ENCODE results near the gene HDAC7. TPM values are rescaled to one million over a fixed set of nuclear protein-coding genes. Genes with fewer than 3 reads are reported as not detected.

The HDAC7 gene
- total and polyA plus RNA-seq, 2 donors (not counting 1 experiment from before 2014, with no cell fraction given): 28.1 to 31.6 TPM

DNA sequence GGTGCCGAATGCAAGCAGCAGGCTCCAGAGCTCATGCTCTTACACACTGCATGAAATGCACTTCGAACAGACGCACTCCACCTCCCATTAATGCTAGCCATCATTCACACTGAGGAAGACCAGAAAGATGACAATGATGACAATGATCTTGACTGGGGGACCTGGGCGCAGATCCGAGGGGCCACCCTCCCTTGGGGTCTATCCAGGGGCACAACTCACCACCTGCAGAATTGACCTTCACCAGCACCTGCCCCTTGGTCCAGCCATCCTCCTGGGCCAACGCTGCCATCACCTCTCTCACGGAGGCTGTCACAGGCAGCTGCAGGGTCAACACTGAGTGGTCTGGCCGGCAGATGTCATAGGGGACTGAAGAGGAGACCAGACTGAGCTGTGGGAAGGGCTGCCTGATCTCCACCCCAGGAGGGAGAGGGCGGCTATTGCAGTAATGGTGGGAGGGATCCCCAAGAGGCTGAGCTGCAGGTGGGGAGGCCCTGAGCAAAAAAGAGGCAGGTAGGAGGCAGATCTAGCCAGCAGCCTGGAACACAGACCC is 76.3 kb downstream of the HDAC7 start:
- no peak for DNase-seq (ENCODE audit: low read depth in 2 of 2)
- no peak overlapping the region for H3K4me3 ChIP-seq (replicated peaks in 1 of 4; ENCODE audit: control extremely low read depth in 1 of 4, insufficient read depth in 1 of 4, low read depth in 3 of 4, low read length in 4 of 4)
- no peaks in the 10 kb centered on the region for H3K4me1 ChIP-seq (ENCODE audit: control insufficient read depth, extremely low read depth, insufficient read depth, low read length)
- TF ChIP-seq EZH2 (IDR thresholded peaks at IDR 0.05; ENCODE audit: low read length, missing control alignments): no peak
- TF ChIP-seq, protein P1, sequence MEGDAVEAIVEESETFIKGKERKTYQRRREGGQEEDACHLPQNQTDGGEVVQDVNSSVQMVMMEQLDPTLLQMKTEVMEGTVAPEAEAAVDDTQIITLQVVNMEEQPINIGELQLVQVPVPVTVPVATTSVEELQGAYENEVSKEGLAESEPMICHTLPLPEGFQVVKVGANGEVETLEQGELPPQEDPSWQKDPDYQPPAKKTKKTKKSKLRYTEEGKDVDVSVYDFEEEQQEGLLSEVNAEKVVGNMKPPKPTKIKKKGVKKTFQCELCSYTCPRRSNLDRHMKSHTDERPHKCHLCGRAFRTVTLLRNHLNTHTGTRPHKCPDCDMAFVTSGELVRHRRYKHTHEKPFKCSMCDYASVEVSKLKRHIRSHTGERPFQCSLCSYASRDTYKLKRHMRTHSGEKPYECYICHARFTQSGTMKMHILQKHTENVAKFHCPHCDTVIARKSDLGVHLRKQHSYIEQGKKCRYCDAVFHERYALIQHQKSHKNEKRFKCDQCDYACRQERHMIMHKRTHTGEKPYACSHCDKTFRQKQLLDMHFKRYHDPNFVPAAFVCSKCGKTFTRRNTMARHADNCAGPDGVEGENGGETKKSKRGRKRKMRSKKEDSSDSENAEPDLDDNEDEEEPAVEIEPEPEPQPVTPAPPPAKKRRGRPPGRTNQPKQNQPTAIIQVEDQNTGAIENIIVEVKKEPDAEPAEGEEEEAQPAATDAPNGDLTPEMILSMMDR (conservative IDR thresholded peaks at IDR 0.05 in 1 of 2, IDR thresholded peaks at IDR 0.05 in 1 of 2; ENCODE audit: low read depth in 1 of 2, low read length in 2 of 2): no peak
- no peak overlapping the region for H3K9ac ChIP-seq (ENCODE audit: insufficient read depth, low read length)
- H4K20me1 ChIP-seq (ENCODE audit: control insufficient read depth, extremely low read depth, insufficient read depth, low read length): no peaks in the 10 kb centered on the region
- H3K9me3 ChIP-seq (ENCODE audit: control insufficient read depth, insufficient read depth, low read depth, low read length): no peaks in the 10 kb centered on the region
- H3K4me2 ChIP-seq (ENCODE audit: extremely low read depth, insufficient read depth, low read length): no peak overlapping the region
- H3K36me3 ChIP-seq (ENCODE audit: control insufficient read depth, insufficient read depth, low read length): no peaks in the 10 kb centered on the region
- H3K27me3 ChIP-seq (ENCODE audit: control insufficient read depth, insufficient read depth, low read length): peaks cover 5% of the 10 kb centered on the region
- no peak overlapping the region for H3K27ac ChIP-seq (ENCODE audit: insufficient read depth, low read length)
- H2AFZ ChIP-seq (ENCODE audit: low read length): no peak overlapping the region
- no peaks in the 10 kb centered on the region for H3K79me2 ChIP-seq (ENCODE audit: control insufficient read depth, insufficient read depth, low read length)

DNA sequence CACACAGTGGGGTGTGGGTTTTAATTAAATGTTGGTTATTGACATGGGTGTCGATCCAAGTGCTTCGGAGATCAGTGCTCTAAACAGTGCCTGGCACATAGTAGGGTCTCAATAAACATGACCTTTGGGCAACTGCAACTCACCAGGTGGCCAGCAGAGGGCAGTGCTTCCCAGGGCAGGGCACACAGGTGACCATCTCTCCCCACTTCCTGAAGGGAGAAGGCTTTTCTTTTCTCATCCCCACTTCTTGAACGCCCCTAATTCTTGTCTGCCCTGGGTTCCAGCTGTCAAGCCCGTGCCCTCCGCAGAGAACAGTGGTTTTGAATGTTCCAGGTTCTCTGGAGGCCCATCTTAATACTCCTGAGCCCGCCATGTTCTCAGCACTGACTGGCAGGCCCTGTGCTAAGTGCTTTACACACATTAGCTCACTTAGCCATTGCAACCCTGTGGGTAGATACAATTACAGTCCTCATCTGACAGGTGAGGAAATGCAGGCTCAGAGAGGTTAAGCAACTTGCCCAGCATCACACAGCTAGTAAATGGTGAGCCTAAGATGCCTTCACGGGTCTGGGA is 77.4 kb downstream of the HDAC7 start:
- Histone ChIP-seq H3K79me2 (ENCODE audit: control insufficient read depth, insufficient read depth, low read length) (no peaks in the 10 kb centered on the region), H3K4me3 (replicated peaks in 1 of 4; ENCODE audit: control extremely low read depth in 1 of 4, insufficient read depth in 1 of 4, low read depth in 3 of 4, low read length in 4 of 4) (no peak overlapping the region), H3K9me3 (ENCODE audit: control insufficient read depth, insufficient read depth, low read depth, low read length) (no peaks in the 10 kb centered on the region), H4K20me1 (ENCODE audit: control insufficient read depth, extremely low read depth, insufficient read depth, low read length) (no peaks in the 10 kb centered on the region), H3K4me2 (ENCODE audit: extremely low read depth, insufficient read depth, low read length) (no peak overlapping the region), H3K9ac (ENCODE audit: insufficient read depth, low read length) (no peak overlapping the region), H2AFZ (ENCODE audit: low read length) (no peak overlapping the region), H3K4me1 (ENCODE audit: control insufficient read depth, extremely low read depth, insufficient read depth, low read length) (peaks cover 4% of the 10 kb centered on the region), H3K27me3 (ENCODE audit: control insufficient read depth, insufficient read depth, low read length) (peaks cover 5% of the 10 kb centered on the region), H3K36me3 (ENCODE audit: control insufficient read depth, insufficient read depth, low read length) (no peaks in the 10 kb centered on the region), H3K27ac (ENCODE audit: insufficient read depth, low read length) (no peak overlapping the region)
- TF ChIP-seq EZH2 (IDR thresholded peaks at IDR 0.05; ENCODE audit: low read length, missing control alignments): no peak
- TF ChIP-seq, protein P1 (conservative IDR thresholded peaks at IDR 0.05 in 1 of 2, IDR thresholded peaks at IDR 0.05 in 1 of 2; ENCODE audit: low read depth in 1 of 2, low read length in 2 of 2): peak; percentile 98 to 99
- peak in 1 of 2 donors; percentile 30 for DNase-seq (ENCODE audit: low read depth in 2 of 2)

DNA sequence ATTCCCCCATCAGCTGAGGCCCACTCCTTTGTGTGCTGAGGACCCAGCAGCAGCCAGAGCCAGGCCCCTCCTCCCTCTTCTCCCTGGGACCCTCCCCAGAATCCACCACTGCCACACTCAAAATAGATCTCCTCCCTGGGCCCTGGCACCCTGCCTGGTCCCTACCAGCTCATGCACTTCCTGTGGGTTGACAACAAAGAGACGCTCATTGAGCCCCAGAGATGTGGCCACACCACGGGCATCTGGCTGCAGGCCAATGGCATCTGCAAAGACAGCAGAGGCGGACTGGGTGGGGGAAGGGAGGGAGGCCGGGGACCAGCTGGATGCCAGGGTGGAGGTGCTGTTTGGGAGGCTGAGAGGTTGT is 78.4 kb downstream of the HDAC7 start:
- TF ChIP-seq, protein P1 (conservative IDR thresholded peaks at IDR 0.05 in 1 of 2, IDR thresholded peaks at IDR 0.05 in 1 of 2; ENCODE audit: low read depth in 1 of 2, low read length in 2 of 2): no peak
- no peak for TF ChIP-seq EZH2 (IDR thresholded peaks at IDR 0.05; ENCODE audit: low read length, missing control alignments)
- no peak overlapping the region for H2AFZ ChIP-seq (ENCODE audit: low read length)
- H3K36me3 ChIP-seq (ENCODE audit: control insufficient read depth, insufficient read depth, low read length): no peaks in the 10 kb centered on the region
- DNase-seq (ENCODE audit: low read depth in 2 of 2): peak; percentile 12 to 23
- H3K4me1 ChIP-seq (ENCODE audit: control insufficient read depth, extremely low read depth, insufficient read depth, low read length): peaks cover 15% of the 10 kb centered on the region
- H3K9me3 ChIP-seq (ENCODE audit: control insufficient read depth, insufficient read depth, low read depth, low read length): no peaks in the 10 kb centered on the region
- H3K79me2 ChIP-seq (ENCODE audit: control insufficient read depth, insufficient read depth, low read length): no peaks in the 10 kb centered on the region
- no peak overlapping the region for H3K9ac ChIP-seq (ENCODE audit: insufficient read depth, low read length)
- no peaks in the 10 kb centered on the region for H4K20me1 ChIP-seq (ENCODE audit: control insufficient read depth, extremely low read depth, insufficient read depth, low read length)
- no peak overlapping the region for H3K4me3 ChIP-seq (replicated peaks in 1 of 4; ENCODE audit: control extremely low read depth in 1 of 4, insufficient read depth in 1 of 4, low read depth in 3 of 4, low read length in 4 of 4)
- peaks cover 5% of the 10 kb centered on the region for H3K27me3 ChIP-seq (ENCODE audit: control insufficient read depth, insufficient read depth, low read length)
- no peak overlapping the region for H3K27ac ChIP-seq (ENCODE audit: insufficient read depth, low read length)
- H3K4me2 ChIP-seq (ENCODE audit: extremely low read depth, insufficient read depth, low read length): no peak overlapping the region
